ENCODE data around the gene TAS2R14.

Gene TAS2R14

DNA sequence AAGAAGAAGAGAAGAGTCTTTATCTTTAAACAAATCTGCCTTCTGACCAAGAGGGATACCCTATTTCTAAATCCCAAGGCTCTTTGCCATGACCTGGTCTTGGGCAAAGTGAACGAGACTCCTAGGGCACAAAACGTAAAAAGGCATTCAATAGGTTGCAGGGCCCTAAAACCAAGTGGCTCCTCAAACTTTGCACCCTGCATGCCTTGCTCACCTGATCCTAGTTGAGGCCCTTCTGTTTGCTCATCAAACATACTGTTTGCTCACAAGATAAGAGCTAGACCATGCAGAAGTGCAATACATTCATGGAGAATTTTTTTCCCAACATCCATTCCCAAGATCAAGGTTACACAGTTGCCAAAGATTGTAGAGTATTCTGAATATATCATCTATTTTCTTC lies 47.1 kb downstream of the TAS2R14 start:
- TF ChIP-seq CTCF (IDR thresholded peaks at IDR 0.05; ENCODE audit: extremely low read depth, missing control alignments) = no peak

DNA sequence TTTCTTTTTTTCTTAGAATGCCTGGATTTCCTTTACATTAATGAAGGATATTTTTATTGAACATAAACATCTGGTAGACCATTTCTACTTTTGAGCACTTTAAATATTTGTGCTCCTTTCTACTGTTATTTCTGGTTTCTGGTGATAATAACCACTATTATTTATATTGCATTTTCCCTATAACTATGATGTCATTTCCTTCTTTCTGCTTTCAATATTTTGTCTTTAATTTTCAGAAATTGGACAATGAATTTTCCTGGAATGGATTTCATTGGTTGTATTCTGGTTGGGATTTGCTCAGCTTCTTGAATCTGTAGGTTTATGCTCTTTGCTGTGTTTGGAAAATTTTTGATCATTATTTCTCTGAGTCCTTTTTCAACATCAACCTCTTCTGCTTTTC lies 49.8 kb downstream of the TAS2R14 start:
- TF ChIP-seq CTCF (IDR thresholded peaks at IDR 0.05; ENCODE audit: extremely low read depth, missing control alignments) = no peak

More for the DNA sequence above, 47.1 kb downstream of the TAS2R14 start:
- no peak for DNase-seq (ENCODE audit: low spot score)

More for the DNA sequence above, 49.8 kb downstream of the TAS2R14 start:
- DNase-seq (ENCODE audit: low spot score) = no peak
